Dedifferentiated amniotic fluid mesenchymal stem cell (primary cell): ENCODE results near the gene SLC6A17.

Experiments used
- DNase-seq: peaks from one replicate; pipeline ENCODE4 v3.0.0-alpha.2; 2016; ENCODE audit errors: extremely low spot score

SLC6A17 gene

GRCh38 chr1:110173466-110174105 is 23.3 kb downstream of the SLC6A17 start:
- DNase-seq: peak; percentile 41

GRCh38 chr1:110174961-110175360 is 24.7 kb downstream of the SLC6A17 start:
- no peak for DNase-seq

- no peak for DNase-seq
These were observed 26.1 kb downstream of the SLC6A17 start for GRCh38 chr1:110176299-110176956.

GRCh38 chr1:110177775-110178174 is 27.5 kb downstream of the SLC6A17 start:
- DNase-seq: no peak

GRCh38 chr1:110183642-110184167 is 33.4 kb downstream of the SLC6A17 start:
- DNase-seq: no peak

GRCh38 chr1:110184446-110184845 is 34.2 kb downstream of the SLC6A17 start:
- DNase-seq: no peak

GRCh38 chr1:110185181-110185580 is 34.9 kb downstream of the SLC6A17 start:
- DNase-seq: no peak

GRCh38 chr1:110186558-110186957 is 36.3 kb downstream of the SLC6A17 start:
- no peak for DNase-seq

GRCh38 chr1:110187139-110187890 is 37.0 kb downstream of the SLC6A17 start:
- peak; percentile 66 for DNase-seq

GRCh38 chr1:110188035-110188618 is 37.8 kb downstream of the SLC6A17 start:
- no peak for DNase-seq

GRCh38 chr1:110189181-110189580 is 38.9 kb downstream of the SLC6A17 start:
- no peak for DNase-seq

- no peak for DNase-seq
These were observed 40.1 kb downstream of the SLC6A17 start for GRCh38 chr1:110190282-110190929.

GRCh38 chr1:110192541-110192940 is 42.2 kb downstream of the SLC6A17 start:
- no peak for DNase-seq

- no peak for DNase-seq
These were observed 44.9 kb downstream of the SLC6A17 start for GRCh38 chr1:110195196-110195595.

- peak; percentile 35 for DNase-seq
These were observed 46.8 kb downstream of the SLC6A17 start for GRCh38 chr1:110196917-110197765.

- no peak for DNase-seq
These were observed 47.8 kb downstream of the SLC6A17 start for GRCh38 chr1:110197905-110198629.

GRCh38 chr1:110198746-110199145 is 48.5 kb downstream of the SLC6A17 start:
- no peak for DNase-seq

GRCh38 chr1:110200190-110200589 is 49.9 kb downstream of the SLC6A17 start:
- no peak for DNase-seq

GRCh38 chr1:110200666-110201065 is 50.4 kb downstream of the SLC6A17 start:
- DNase-seq: no peak
